Esophagus squamous epithelium (tissue), 5 donors: ENCODE data around the gene NSMF. TPM values are rescaled to one million over a fixed set of nuclear protein-coding genes. Genes with fewer than 3 reads are reported as not detected.
A peak's percentile ranks its signal among the peaks of the same experiment; 100 is the strongest.

Experiments
- DNase-seq: peaks from one replicate; lab custom pipeline; 2025; lab: John Stamatoyannopoulos, UW
- H3K27ac ChIP-seq, 4 donors: fragments of 200-600 bp; sonication (generic); one replicate each; pipeline ENCODE4 v1.5.1; 2016 to 2019; ENCODE audit warnings: mild to moderate bottlenecking in 1 of 4
- H3K27me3 ChIP-seq, 4 donors: fragments of 200-600 bp; sonication (generic); 1 replicate in 3 of 4; 2 replicates in 1 of 4; pipeline versions ENCODE4 v1.5.1 to v1.6.0; 2017 to 2021; ENCODE audit warnings: antibody characterized with exemption in 1 of 4
- H3K36me3 ChIP-seq, 3 donors: fragments of 200-600 bp; sonication (generic); one replicate each; pipeline ENCODE4 v1.5.1; 2016 to 2019
- H3K4me1 ChIP-seq, 3 donors: fragments of 200-600 bp; sonication (generic); one replicate each; pipeline ENCODE4 v1.5.1; 2017 to 2019
- H3K4me3 ChIP-seq, 4 donors: fragments of 200-600 bp; sonication (generic); 1 replicate in 3 of 4; 2 replicates in 1 of 4; pipeline ENCODE4 v1.5.1; 2016 to 2019; ENCODE audit warnings: mild to moderate bottlenecking in 2 of 4, moderate library complexity in 1 of 4
- H3K9me3 ChIP-seq, 3 donors: fragments of 200-600 bp; sonication (generic); one replicate each; pipeline ENCODE4 v1.5.1; 2016 to 2019
- CTCF ChIP-seq, 6 experiments: fragments of 450-650 bp in 4 of 6; fragments of 200-600 bp in 2 of 6; sonication (generic) in 2 of 6; IDR thresholded peaks; one replicate each; pipeline ENCODE4 v1.5.1; 2016 to 2019; ENCODE audit warnings: antibody characterized with exemption in 6 of 6, mild to moderate bottlenecking in 4 of 6, moderate library complexity in 4 of 6
- POLR2A ChIP-seq, 4 donors: fragments of 450-650 bp; IDR thresholded peaks; one replicate each; pipeline ENCODE4 v1.6.1; 2017; ENCODE audit warnings: antibody characterized with exemption in 4 of 4, mild to moderate bottlenecking in 4 of 4, moderate library complexity in 3 of 4
- WGBS, 2 donors: methylation state at CpG; one replicate each; pipeline ENCODE4 v1.1.5; 2018; 5-methylcytosine and 5-hydroxymethylcytosine counted together
- intact Hi-C: fragments of 100-400 bp; cut with DNase I; formaldehyde crosslinking; loops from one replicate; pipeline ENCODE4 v1.15.0; 2022
- total RNA-seq, 4 donors: library from RNA; depleted of rRNA; stranded (reverse); fragments of >200 nt; gene quantifications; one replicate each; pipeline ENCODE4 v1.1.0, GENCODE V29; 2016
- donor health status: DM: yes; HTN: yes; CAD: no.

The NSMF gene
- total RNA-seq, 4 donors from 2014 or later: 16.2 to 38.1 (median 20.6) TPM

- WGBS, 2 donors: 65% methylated on average over 7 of the region's 40 CpGs; no CpG with 5 or more reads in 1 of the 2 donors
- Histone ChIP-seq H3K4me3 (no peak overlapping the region), H3K4me1 (peaks cover 12 to 36% (median 14%) of the 10 kb centered on the region in 3 donors), H3K27ac (no peak overlapping the region), H3K27me3 (peaks cover 0 to 76% (median 0%) of the 10 kb centered on the region in 4 donors), H3K9me3 (no peaks in the 10 kb centered on the region), H3K36me3 (no peaks in the 10 kb centered on the region)
- TF ChIP-seq POLR2A (IDR thresholded peaks at IDR 0.05): no peak
- DNase-seq: no peak
- intact Hi-C loops: loop anchor here (10.0 kb wide), 1 partner anchor 143 kb away; no protein-coding TSS in a partner anchor
Observed at GRCh38 chr9:137437691-137438590, 21.2 kb downstream of the NSMF start.

GRCh38 chr9:137436761-137437600 lies 22.2 kb downstream of the NSMF start:
- Histone ChIP-seq H3K27ac (no peak overlapping the region), H3K4me1 (peaks cover 12 to 35% (median 14%) of the 10 kb centered on the region in 3 donors), H3K4me3 (peak overlapping the region in 1 of 4 donors; percentile 14), H3K9me3 (no peaks in the 10 kb centered on the region), H3K27me3 (peaks cover 0 to 67% (median 0%) of the 10 kb centered on the region in 4 donors), H3K36me3 (no peaks in the 10 kb centered on the region)
- no peak for TF ChIP-seq POLR2A (IDR thresholded peaks at IDR 0.05)
- TF ChIP-seq CTCF (IDR thresholded peaks at IDR 0.05): no peak
- intact Hi-C loops: loop anchor here (10.0 kb wide), 1 partner anchor 142 kb away; no protein-coding TSS in a partner anchor
- WGBS, 2 donors: 78% methylated on average over 13 of the region's 24 CpGs; no CpG with 5 or more reads in 1 of the 2 donors
- DNase-seq: no peak

GRCh38 chr9:137435980-137436760 lies 23.0 kb downstream of the NSMF start:
- TF ChIP-seq CTCF (IDR thresholded peaks at IDR 0.05) (no peak), POLR2A (IDR thresholded peaks at IDR 0.05) (no peak)
- no peaks in the 10 kb centered on the region for H3K36me3 ChIP-seq
- intact Hi-C loops: loop anchor here (10.0 kb wide), 1 partner anchor 141 kb away; no protein-coding TSS in a partner anchor
- H3K9me3 ChIP-seq: no peaks in the 10 kb centered on the region
- H3K4me1 ChIP-seq: peaks cover 6 to 27% (median 8%) of the 10 kb centered on the region in 3 donors
- H3K27ac ChIP-seq: no peak overlapping the region
- H3K4me3 ChIP-seq: peak overlapping the region in 1 of 4 donors; percentile 14
- no peak for DNase-seq
- 46 to 67% methylated on average over 3 to 6 of the region's 42 CpGs for WGBS, 2 donors
- peaks cover 0 to 58% (median 0%) of the 10 kb centered on the region in 4 donors for H3K27me3 ChIP-seq

GRCh38 chr9:137435381-137435891 lies 23.7 kb downstream of the NSMF start:
- peaks cover 0 to 62% (median 0%) of the 10 kb centered on the region in 4 donors for H3K27me3 ChIP-seq
- intact Hi-C loops: loop anchor here (10.0 kb wide), 1 partner anchor 141 kb away; no protein-coding TSS in a partner anchor
- 67 to 70% methylated on average over 1 to 7 of the region's 20 CpGs for WGBS, 2 donors
- DNase-seq: no peak
- H3K4me1 ChIP-seq: peaks cover 6 to 27% (median 7%) of the 10 kb centered on the region in 3 donors
- H3K9me3 ChIP-seq: no peaks in the 10 kb centered on the region
- no peak overlapping the region for H3K27ac ChIP-seq
- H3K36me3 ChIP-seq: no peaks in the 10 kb centered on the region
- no peak overlapping the region for H3K4me3 ChIP-seq
- no peak for TF ChIP-seq CTCF (IDR thresholded peaks at IDR 0.05)
- TF ChIP-seq POLR2A (IDR thresholded peaks at IDR 0.05): no peak
